Vagina (tissue), 2 donors: ENCODE measurements around the gene CYP3A4.

Experiments used
- POLR2A ChIP-seq, 2 donors: fragments of 450-650 bp; IDR thresholded peaks; one replicate each; pipeline ENCODE4 v1.6.1; 2017; ENCODE audit warnings: antibody characterized with exemption in 2 of 2, mild to moderate bottlenecking in 2 of 2, moderate library complexity in 2 of 2
- POLR2AphosphoS5 ChIP-seq, 2 donors: sonication (generic); formaldehyde crosslinking; IDR thresholded peaks; one replicate each; pipeline ENCODE4 v1.9.0; 2017; ENCODE audit warnings: antibody characterized with exemption in 2 of 2, mild to moderate bottlenecking in 2 of 2, low read depth in 1 of 2; ENCODE audit not compliant: insufficient read depth in 1 of 2
- TF ChIP-seq, protein P1 (sequence below), 3 experiments: fragments of 450-650 bp in 2 of 3; fragments of 200-600 bp in 1 of 3; sonication (generic) in 1 of 3; IDR thresholded peaks; one replicate each; pipeline ENCODE4 v1.5.1; 2017 to 2019; ENCODE audit warnings: antibody characterized with exemption in 3 of 3, mild to moderate bottlenecking in 2 of 3, moderate library complexity in 2 of 3

DNA sequence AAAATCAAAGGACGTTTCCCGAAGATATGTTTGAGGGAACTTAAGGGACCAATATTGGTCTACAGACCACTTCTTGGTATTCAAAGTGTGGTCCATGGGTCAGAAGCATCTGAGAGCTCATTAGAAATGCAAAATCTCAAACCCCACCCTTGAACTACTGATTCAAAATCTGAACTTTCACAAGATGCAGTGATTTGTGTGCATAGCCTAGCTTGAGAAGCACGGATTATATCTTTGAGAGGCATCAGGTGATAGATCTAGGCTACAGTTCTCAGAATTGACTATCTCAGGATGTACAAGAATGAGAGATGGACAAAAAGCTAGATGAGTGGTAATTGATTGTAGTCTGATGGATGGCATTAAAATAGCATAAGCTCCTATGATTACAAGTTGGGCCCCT, 19.5 kb downstream of the CYP3A4 start:
- TF ChIP-seq, protein P1, sequence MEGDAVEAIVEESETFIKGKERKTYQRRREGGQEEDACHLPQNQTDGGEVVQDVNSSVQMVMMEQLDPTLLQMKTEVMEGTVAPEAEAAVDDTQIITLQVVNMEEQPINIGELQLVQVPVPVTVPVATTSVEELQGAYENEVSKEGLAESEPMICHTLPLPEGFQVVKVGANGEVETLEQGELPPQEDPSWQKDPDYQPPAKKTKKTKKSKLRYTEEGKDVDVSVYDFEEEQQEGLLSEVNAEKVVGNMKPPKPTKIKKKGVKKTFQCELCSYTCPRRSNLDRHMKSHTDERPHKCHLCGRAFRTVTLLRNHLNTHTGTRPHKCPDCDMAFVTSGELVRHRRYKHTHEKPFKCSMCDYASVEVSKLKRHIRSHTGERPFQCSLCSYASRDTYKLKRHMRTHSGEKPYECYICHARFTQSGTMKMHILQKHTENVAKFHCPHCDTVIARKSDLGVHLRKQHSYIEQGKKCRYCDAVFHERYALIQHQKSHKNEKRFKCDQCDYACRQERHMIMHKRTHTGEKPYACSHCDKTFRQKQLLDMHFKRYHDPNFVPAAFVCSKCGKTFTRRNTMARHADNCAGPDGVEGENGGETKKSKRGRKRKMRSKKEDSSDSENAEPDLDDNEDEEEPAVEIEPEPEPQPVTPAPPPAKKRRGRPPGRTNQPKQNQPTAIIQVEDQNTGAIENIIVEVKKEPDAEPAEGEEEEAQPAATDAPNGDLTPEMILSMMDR (IDR thresholded peaks at IDR 0.05), result no peak
- TF ChIP-seq POLR2A (IDR thresholded peaks at IDR 0.05) (no peak), POLR2AphosphoS5 (IDR thresholded peaks at IDR 0.05; ENCODE audit: insufficient read depth in 1 of 2, low read depth in 1 of 2) (no peak)
